GM19099 (cell line): ENCODE results near the gene TMEM52.

ENCODE experiments used
- POLR2A ChIP-seq: IDR thresholded peaks from 3 replicates; pipeline ENCODE4 v1.6.1; 2011; ENCODE audit warnings: low read depth; ENCODE audit not compliant: insufficient read length; ENCODE audit errors: extremely low read depth

Gene TMEM52

GRCh38 chr1:1889090-1889750 is 29.9 kb downstream of the TMEM52 start:
- no peak for TF ChIP-seq POLR2A

DNA sequence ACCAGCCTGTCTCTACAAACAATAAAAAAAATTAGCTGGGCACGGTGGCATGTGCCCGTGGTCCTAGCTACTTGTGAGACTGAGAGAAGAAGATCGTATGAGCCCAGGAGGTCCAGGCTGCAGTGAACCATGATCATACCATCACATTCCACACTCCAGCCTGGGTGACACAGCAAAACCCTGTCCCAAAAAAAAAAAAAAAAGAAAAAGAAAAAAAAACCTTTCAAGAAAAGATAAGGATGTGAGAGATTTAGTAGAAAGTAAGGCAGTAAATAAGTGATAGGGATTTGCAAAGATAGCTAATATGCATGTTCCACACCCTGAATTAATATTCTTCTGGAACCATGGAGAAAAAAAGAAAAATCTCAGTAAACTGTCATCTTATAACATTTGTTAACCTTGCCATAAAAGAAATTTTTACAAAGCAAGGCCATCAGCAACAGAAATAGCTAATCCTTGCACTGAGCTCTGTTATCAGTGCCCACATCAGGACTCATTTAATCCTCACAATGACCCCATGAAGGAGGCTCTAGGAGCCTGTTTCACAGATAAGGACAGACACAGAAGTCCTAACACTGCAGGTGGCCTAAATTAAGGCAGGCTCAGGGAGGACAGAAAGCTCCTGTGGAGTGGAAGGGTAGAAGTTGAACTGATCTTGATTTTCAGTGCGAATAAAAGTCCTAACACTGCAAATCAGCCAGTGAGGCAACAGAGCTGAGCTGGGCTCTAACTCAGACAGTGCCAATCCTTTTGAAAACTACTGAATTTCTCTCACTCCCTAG is 35.8 kb downstream of the TMEM52 start:
- no peak for TF ChIP-seq POLR2A

DNA sequence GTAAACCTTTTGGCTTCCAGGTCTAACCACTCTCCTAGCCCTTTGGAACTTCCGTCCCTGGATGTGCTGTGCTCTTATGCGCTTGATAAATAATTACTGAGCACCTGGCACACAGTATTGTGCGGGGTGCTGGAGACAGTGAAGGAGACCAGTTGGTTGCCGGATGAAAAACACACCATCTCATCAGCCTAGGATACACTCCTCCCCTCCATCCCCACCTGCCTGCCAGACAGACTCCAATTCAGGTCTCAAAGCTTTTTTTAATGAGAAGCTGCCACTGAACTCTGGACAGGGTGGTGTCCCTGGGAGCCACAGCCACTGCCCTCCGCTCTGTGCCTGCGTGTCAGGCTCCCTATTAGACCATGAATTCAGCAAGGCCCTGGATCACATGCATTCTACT is 37.4 kb downstream of the TMEM52 start:
- no peak for TF ChIP-seq POLR2A

- TF ChIP-seq POLR2A = no peak
These were observed 38.3 kb downstream of the TMEM52 start for GRCh38 chr1:1880617-1881312.

- TF ChIP-seq POLR2A = no peak
These were observed 39.1 kb downstream of the TMEM52 start for GRCh38 chr1:1879942-1880341.

DNA sequence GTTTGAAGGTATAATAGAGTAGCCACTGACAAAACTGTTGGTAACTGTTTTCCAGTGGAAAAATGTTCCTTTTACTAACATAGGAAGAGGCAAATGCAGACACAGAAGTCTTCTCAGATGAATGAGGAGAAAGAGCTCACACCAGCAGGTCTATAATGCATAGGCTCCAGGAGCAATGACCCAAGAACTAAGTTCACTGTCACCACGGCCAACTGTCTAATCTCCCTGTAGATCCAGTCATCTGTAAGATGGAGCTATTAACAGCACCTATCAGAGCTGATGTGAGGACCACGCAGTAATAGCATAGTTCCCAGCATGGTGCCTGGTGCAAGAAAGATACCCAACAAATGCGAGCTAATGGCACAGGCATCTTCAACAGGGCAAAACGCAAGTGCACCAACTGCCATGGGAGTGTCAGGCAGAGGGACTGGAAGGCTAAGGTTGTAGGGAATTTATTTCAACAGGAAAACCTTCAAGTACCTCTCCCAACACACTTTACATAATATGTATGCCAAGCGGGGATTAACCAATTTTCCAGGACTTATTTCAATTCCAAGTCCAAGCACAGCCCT is 41.1 kb downstream of the TMEM52 start:
- no peak for TF ChIP-seq POLR2A

GRCh38 chr1:1876335-1876930 is 42.6 kb downstream of the TMEM52 start:
- TF ChIP-seq POLR2A = no peak

DNA sequence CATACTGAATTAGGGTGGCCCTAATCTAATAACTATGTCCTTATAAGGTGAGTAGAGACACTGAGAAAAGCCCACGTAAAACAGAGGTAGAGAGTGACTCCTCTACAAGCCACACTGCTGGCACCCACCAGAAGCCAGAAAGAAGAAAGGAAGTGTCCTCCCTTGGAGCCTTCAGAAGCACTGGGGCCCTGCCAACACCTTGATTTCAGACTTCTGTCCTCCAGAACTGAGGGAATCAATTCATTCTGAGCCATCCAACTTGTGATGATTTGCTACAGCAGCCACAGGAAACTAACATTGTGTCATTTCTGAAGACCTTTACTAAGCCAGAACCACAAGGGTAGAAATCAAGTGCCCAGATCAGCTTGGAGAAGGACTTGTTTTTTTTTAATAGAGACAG is 43.1 kb downstream of the TMEM52 start:
- no peak for TF ChIP-seq POLR2A

DNA sequence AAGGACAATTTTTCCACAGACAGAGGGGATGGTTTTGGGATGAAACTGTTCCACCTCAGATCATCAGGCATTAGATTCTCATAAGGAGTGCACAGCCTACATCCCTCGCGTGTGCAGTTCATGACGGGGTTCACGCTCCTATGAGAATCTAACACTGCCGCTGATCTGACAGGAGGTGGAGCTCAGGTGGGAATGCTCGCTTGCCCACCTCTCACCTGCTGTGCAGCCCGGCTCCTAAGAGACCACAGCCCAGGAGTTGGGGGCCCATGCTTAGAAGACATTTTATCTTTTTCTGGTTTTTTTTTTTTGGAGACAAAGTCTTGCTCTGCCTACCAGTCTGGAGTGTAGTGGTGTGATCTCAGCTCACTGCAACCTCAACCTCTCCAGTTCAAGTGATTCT is 44.2 kb downstream of the TMEM52 start:
- no peak for TF ChIP-seq POLR2A

DNA sequence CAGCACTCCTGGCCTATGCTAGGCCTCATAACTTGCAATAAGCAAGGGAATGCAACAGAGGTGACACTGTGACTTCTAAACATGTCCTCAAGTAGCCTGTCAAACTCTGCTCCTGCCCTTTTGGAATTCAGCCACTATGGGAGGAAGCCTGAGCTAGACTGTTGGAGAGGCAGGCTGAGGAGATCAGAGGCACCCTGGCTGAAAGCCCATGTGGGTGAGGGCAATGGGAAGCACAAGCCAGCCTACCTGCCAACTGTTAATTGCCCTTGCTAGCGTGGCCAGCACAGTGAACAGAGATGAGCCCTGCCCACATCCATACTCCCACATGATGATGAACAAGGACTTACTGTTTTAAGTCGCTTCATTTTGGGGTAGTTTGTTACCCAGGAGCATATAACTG is 45.9 kb downstream of the TMEM52 start:
- no peak for TF ChIP-seq POLR2A

DNA sequence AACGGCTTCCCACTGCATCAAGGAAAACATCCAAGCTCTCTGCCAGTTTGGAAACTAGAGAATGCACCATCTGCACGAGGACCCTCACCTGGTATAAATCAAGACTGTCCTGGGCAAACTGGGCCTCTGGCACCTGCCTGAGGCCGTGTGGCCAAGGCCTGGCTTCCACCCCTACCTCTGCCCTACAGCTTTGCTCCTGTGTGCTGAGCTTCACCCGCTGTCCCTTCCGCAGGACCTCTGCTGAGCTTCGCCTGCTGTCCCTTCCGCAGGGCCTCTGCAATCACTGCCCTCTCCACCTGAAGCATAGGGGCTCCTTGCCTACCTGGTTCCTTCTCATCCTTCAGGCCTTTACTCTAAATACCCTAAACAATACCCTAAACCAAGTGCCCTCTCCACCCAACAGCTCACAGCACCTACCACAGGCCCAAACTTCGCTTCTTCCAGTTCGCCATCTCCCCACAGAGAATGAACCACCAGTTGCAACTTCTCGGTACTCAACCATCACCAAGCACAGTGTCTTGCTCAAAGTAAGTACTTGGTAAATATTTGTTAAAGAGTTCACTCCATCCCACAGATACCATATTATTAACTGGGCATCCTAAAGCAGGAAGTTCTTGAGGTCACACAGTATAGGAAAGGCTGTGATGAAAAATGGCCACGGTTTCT is 46.6 kb downstream of the TMEM52 start:
- TF ChIP-seq POLR2A = no peak

- TF ChIP-seq POLR2A = no peak
These were observed 49.6 kb downstream of the TMEM52 start for GRCh38 chr1:1869469-1869868.
